ENCODE results near the gene SRL. TPM values are rescaled to one million over a fixed set of nuclear protein-coding genes. Genes with fewer than 3 reads are reported as not detected.

SRL gene
- total and polyA plus RNA-seq, 4 donors: 0.14 to 0.22 (median 0.17) TPM

- Histone ChIP-seq H3K4me1 (ENCODE audit: control insufficient read depth in 4 of 4, insufficient read depth in 4 of 4, low read length in 3 of 4) (no peaks in the 10 kb centered on the region), H3K27ac (ENCODE audit: low read depth in 1 of 2, low read length in 2 of 2) (no peak overlapping the region), H3K4me3 (ENCODE audit: low read depth in 1 of 3, low read length in 3 of 3) (no peak overlapping the region), H3K9ac (ENCODE audit: low read depth in 1 of 2, low read length in 2 of 2) (no peak overlapping the region), H3K36me3 (ENCODE audit: control insufficient read depth in 4 of 4, insufficient read depth in 3 of 4, low read depth in 1 of 4, low read length in 3 of 4) (no peaks in the 10 kb centered on the region), H3K27me3 (ENCODE audit: control insufficient read depth in 4 of 4, insufficient read depth in 4 of 4, low read length in 3 of 4) (no peaks in the 10 kb centered on the region), H3K9me3 (ENCODE audit: control insufficient read depth in 4 of 4, low read length in 3 of 4) (no peaks in the 10 kb centered on the region)
- WGBS: 73% methylated on average over 5 of the region's 5 CpGs
- TF ChIP-seq CTCF (IDR thresholded peaks at IDR 0.05; ENCODE audit: low read depth, low read length, missing input control): no peak
- TF ChIP-seq RAD21 (IDR thresholded peaks at IDR 0.05): no peak
- no peak for TF ChIP-seq JUND (IDR thresholded peaks at IDR 0.05)
- no peak for TF ChIP-seq NR2F2 (IDR thresholded peaks at IDR 0.05)
- no peak for TF ChIP-seq RXRA (IDR thresholded peaks at IDR 0.05)
- no peak for TF ChIP-seq HNF4A (conservative IDR thresholded peaks at IDR 0.05)
- no peak for TF ChIP-seq GABPA (IDR thresholded peaks at IDR 0.05 in 1 of 2, conservative IDR thresholded peaks at IDR 0.05 in 1 of 2)
- TF ChIP-seq REST (IDR thresholded peaks at IDR 0.05): no peak
- TF ChIP-seq ATF3 (IDR thresholded peaks at IDR 0.05): no peak
- TF ChIP-seq EGR1 (IDR thresholded peaks at IDR 0.05; ENCODE audit: low read depth in 2 of 2): no peak
- no peak for TF ChIP-seq HNF4G (IDR thresholded peaks at IDR 0.05)
- no peak for DNase-seq (ENCODE audit: low spot score)
These were observed 15.4 kb downstream of the SRL start for GRCh38 chr16:4226251-4227039.

GRCh38 chr16:4225075-4225474 is 16.8 kb downstream of the SRL start:
- no peak overlapping the region for H3K9ac ChIP-seq (ENCODE audit: low read depth in 1 of 2, low read length in 2 of 2)
- WGBS: 90% methylated on average over 2 of the region's 2 CpGs
- DNase-seq (ENCODE audit: low spot score): no peak
- H3K4me3 ChIP-seq (ENCODE audit: low read depth in 1 of 3, low read length in 3 of 3): no peak overlapping the region
- H3K36me3 ChIP-seq (ENCODE audit: control insufficient read depth in 4 of 4, insufficient read depth in 3 of 4, low read depth in 1 of 4, low read length in 3 of 4): no peaks in the 10 kb centered on the region
- no peaks in the 10 kb centered on the region for H3K4me1 ChIP-seq (ENCODE audit: control insufficient read depth in 4 of 4, insufficient read depth in 4 of 4, low read length in 3 of 4)
- no peaks in the 10 kb centered on the region for H3K27me3 ChIP-seq (ENCODE audit: control insufficient read depth in 4 of 4, insufficient read depth in 4 of 4, low read length in 3 of 4)
- H3K9me3 ChIP-seq (ENCODE audit: control insufficient read depth in 4 of 4, low read length in 3 of 4): no peaks in the 10 kb centered on the region
- no peak overlapping the region for H3K27ac ChIP-seq (ENCODE audit: low read depth in 1 of 2, low read length in 2 of 2)
- TF ChIP-seq FOXA1 (IDR thresholded peaks at IDR 0.05) (no peak), TAF1 (conservative IDR thresholded peaks at IDR 0.05) (no peak), SP1 (IDR thresholded peaks at IDR 0.05) (no peak), HNF4A (conservative IDR thresholded peaks at IDR 0.05) (no peak), ATF3 (IDR thresholded peaks at IDR 0.05) (no peak), RXRA (IDR thresholded peaks at IDR 0.05) (no peak), YY1 (IDR thresholded peaks at IDR 0.05) (no peak), GABPA (IDR thresholded peaks at IDR 0.05 in 1 of 2, conservative IDR thresholded peaks at IDR 0.05 in 1 of 2) (no peak), CTCF (IDR thresholded peaks at IDR 0.05; ENCODE audit: low read depth, low read length, missing input control) (no peak), JUND (IDR thresholded peaks at IDR 0.05) (no peak), ZBTB33 (IDR thresholded peaks at IDR 0.05) (no peak), REST (IDR thresholded peaks at IDR 0.05) (no peak), HNF4G (IDR thresholded peaks at IDR 0.05) (no peak), EGR1 (IDR thresholded peaks at IDR 0.05; ENCODE audit: low read depth in 2 of 2) (no peak)

Measured in liver (tissue), 9 donors.